Activated CD4-positive, alpha-beta T cell treated with anti-CD3 and anti-CD28 coated beads, Interleukin-2, Interleukin-6, amounts not matched to agents 100 ng/mL and 50 ng/mL, durations not matched to agents 16 hours and 8 hours (primary cell): ENCODE results near the gene APLP2.
"Not testable (repeated sequence)": the region's sequence is repeated elsewhere in the genome, so short reads cannot be mapped to it uniquely, and the experiment has no call there.

Source experiments
- DNase-seq: peaks from one replicate; pipeline ENCODE4 v3.0.0-alpha.2; 2020

Gene APLP2

GRCh38 chr11:130094614-130095013, 24.9 kb downstream of the APLP2 start:
- DNase-seq: no peak

GRCh38 chr11:130095326-130095725, 25.6 kb downstream of the APLP2 start:
- DNase-seq: no peak

- no peak for DNase-seq
Measured at GRCh38 chr11:130096042-130096441, 26.3 kb downstream of the APLP2 start.

- no peak for DNase-seq
Measured at GRCh38 chr11:130096823-130097222, 27.1 kb downstream of the APLP2 start.

GRCh38 chr11:130097285-130097684, 27.6 kb downstream of the APLP2 start:
- DNase-seq: no peak

- no peak for DNase-seq
Measured at GRCh38 chr11:130099356-130099755, 29.7 kb downstream of the APLP2 start.

- no peak for DNase-seq
Measured at GRCh38 chr11:130100381-130101095, 30.8 kb downstream of the APLP2 start.

- DNase-seq: no peak
Measured at GRCh38 chr11:130101661-130102060, 32.0 kb downstream of the APLP2 start.

- no peak for DNase-seq
Measured at GRCh38 chr11:130102301-130103249, 32.9 kb downstream of the APLP2 start.

- no peak for DNase-seq
Measured at GRCh38 chr11:130103296-130103814, 33.7 kb downstream of the APLP2 start.

- no peak for DNase-seq
Measured at GRCh38 chr11:130106381-130106780, 36.7 kb downstream of the APLP2 start.

GRCh38 chr11:130108671-130109070, 39.0 kb downstream of the APLP2 start:
- DNase-seq: not testable (repeated sequence)

GRCh38 chr11:130109386-130109785, 39.7 kb downstream of the APLP2 start:
- DNase-seq: no peak

- DNase-seq: no peak
Measured at GRCh38 chr11:130110339-130111108, 40.8 kb downstream of the APLP2 start.

GRCh38 chr11:130112071-130112830, 42.6 kb downstream of the APLP2 start:
- DNase-seq: no peak

- DNase-seq: no peak
Measured at GRCh38 chr11:130114281-130114680, 44.6 kb downstream of the APLP2 start.

- DNase-seq: no peak
Measured at GRCh38 chr11:130114726-130115125, 45.0 kb downstream of the APLP2 start.

GRCh38 chr11:130115218-130115617, 45.5 kb downstream of the APLP2 start:
- no peak for DNase-seq

GRCh38 chr11:130118165-130118564, 48.5 kb downstream of the APLP2 start:
- peak; percentile 19 for DNase-seq

GRCh38 chr11:130118636-130119387, 49.1 kb downstream of the APLP2 start:
- DNase-seq: peak; percentile 52

- DNase-seq: no peak
Measured at GRCh38 chr11:130120045-130120444, 50.4 kb downstream of the APLP2 start.
